Middle frontal gyrus (tissue), 1 donor: Measurements from ENCODE around the gene MRGPRG.

Source experiments
- DNase-seq: peaks from one replicate; pipeline ENCODE4 v3.0.0-alpha.2; 2015; ENCODE audit warnings: low spot score; ENCODE audit errors: extremely low spot score

The MRGPRG gene

DNA sequence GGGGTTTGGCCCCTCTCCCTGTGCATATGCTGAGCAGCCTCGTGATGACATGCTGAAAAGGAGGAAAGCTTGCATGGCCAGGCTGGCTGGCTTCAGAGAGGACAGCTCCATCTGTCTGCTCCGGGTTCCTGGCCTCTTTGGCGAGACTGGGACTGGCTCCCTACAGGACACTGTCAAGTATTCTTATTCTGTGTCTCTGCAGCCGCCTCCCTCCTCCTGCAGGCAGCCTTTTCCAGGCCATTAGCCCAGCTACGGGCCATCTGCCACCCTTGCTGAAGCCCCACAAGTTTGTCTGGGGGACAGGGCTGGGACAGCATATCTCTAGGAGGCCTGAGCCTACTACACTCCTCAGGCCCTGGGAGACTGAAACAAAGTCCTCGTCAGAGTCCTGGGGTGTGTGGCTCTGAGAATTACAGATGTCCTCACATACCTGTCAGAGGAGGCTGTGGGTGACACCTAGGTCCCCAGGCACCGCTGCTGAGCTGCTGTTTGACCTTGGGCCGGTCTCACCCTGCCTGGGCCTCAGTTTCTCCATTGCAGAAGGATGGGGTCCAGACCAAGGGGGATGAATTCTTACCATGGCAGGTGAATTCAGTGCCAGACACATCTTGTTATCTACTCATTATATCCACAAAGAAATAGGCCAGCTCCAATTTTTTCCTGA lies 11.0 kb downstream of the MRGPRG start:
- no peak for DNase-seq

GRCh38 chr11:3206922-3207204 lies 11.8 kb downstream of the MRGPRG start:
- DNase-seq: no peak

DNA sequence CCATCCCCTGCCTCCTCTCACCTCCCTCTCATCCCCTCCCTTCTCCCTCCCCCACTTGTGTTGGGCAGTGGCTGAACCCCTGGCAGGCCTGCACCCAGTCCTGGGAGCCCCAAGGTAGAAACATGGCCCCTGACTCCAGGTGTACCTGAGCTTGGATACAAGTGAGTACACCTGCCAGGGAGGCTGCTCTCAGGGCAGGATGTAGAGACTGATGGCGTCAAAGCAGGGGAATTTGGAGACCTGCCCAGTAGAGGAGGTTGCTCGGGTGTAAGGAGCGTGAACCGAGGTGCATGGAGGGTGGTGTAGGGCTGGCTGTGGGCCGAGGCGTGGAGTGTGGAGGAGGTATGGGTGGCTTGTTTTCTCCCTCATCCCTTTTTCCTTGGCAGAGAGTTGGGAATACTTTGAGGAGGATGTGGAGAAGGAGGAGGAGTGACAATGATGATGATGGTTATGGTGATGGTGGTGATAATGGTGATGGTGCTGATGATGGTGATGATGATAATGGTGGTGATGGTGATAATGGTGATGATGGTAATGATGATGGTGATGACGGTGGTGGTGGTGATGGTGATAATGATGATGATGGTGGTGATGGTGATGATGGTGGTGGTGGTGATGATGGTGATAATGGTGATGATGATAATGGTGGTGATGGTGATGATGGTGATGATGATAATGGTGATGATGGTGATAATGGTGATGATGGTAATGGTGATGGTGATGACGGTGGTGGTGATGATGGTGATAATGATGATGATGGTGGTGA lies 12.3 kb downstream of the MRGPRG start:
- no peak for DNase-seq

DNA sequence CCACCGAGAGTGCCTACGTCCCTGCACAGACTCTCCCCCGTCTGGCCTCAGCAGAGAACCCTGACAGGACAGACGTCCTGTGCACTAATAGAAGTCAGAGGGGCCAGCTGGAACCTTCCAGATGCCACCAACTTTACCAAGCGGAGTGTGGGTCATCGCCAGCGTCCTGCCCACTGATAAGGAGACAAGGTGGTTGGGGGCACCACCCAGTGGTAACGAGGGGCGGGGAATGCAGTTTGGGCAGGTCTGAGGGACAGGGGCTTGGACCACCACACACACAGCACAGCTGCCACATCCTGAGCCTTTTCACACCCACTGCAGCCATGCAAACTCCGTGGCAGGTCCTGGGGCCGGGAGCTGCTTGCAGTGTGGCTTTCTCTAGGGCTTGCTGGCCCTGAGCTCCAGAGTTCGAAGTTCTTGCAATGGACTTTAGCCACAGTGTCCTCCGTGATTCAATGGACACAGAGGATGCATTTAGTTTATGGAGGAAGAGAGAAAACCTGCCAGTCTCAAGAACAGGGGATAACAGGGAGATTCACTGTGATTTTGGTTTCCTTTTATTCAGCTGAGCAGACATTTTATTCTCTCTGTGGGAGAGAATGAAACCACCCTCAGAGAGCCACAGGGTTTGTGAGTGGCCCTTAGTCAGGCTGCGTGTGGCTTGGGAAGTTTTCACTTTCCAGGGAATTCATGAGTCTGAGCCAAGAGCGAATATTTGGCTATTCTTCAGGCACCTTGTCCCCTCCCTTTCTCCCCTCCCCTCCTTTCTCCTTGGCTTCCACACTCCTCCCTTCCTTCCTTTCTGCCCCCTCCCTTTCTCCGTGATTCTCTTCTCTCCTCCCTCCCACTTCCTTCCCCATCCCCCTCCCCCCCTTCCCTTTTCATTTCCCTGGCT lies 13.1 kb downstream of the MRGPRG start:
- no peak for DNase-seq

- DNase-seq: no peak
Observed at GRCh38 chr11:3204141-3205015, 14.2 kb downstream of the MRGPRG start.

DNA sequence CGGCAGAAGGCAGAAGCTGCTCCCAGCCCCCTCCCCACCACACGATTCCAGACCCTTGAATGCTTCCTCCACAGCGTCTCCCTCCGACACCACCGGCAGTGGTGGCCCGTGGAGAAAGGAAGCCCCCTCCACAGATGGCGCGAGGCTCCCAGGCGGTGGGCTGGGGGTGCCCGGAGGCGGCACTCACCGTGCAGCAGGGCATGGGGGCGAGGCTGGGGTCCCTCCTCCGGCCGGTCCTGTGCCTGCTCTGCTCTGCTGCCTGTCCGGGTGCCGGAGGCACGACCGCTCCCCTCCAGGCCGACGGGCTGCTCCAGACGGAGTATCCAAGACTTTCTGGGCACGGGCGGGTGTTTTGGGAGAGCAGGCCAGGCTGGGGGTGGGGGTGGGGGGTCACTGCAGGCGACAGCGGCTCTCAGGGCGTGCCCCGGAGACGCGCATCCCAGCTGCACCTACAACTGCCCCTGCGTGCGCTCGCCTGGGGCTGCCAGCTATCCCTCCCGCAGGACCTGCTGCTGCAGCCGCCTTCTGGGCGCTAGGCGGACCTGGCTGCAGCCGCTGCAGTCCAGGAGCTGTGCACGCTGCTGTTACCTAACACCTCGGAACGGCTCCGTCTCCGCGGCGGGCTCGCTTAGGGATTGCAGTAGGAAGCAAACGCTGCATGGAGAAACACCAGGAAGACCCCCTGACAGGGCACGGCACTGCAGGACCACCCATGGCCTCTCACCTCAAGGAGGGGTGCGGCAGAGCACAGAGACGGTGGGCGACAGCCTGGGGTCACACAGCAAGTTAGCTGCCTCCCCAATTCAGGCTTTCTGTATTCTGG lies 15.2 kb downstream of the MRGPRG start:
- DNase-seq: no peak

- no peak for DNase-seq
Observed at GRCh38 chr11:3202759-3203158, 15.9 kb downstream of the MRGPRG start.

DNA sequence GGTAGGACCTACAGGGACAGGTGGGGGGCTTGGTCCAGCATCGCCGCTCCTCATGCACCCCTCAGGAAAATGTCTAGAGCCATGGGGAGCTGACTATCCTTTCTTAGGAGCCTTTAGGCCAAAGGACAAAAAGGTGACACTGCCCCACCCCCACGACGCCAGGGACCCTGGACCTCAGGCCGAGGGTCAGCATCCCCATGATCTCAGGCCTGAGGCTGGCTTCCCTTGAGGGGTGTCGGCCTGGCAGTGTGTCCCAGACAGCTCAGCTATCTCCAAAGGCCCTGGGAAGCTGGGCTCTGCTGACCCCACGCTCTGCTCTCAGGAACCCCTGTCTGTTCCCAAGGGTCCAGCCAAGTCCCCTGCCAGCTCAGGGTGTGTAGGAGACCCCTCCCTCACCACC lies 16.3 kb downstream of the MRGPRG start:
- DNase-seq: no peak

- DNase-seq: no peak
Observed at GRCh38 chr11:3201677-3202181, 16.9 kb downstream of the MRGPRG start.

DNA sequence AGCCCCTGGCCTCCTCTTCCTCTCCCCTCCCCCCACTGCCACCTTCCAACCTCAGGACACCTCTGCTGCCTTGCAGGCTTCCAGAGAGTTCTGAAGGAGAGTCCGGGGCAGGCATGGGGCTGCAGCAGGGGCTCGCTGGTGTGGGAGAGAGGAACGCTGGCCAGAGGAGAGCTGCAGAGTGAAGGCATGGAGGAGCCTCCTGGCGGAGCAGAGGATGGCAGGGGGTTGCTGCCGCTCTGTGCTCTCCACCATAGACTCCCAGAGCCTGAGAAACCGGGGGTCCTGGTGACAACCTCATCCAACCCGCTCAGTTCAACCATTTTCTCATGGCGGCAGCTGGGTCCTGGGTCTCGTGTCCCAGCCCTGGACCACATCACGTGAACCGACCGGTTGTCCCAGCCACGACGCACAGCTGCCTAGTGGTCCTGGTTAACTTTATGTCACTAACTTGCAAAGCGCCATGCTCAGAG lies 17.5 kb downstream of the MRGPRG start:
- no peak for DNase-seq

DNA sequence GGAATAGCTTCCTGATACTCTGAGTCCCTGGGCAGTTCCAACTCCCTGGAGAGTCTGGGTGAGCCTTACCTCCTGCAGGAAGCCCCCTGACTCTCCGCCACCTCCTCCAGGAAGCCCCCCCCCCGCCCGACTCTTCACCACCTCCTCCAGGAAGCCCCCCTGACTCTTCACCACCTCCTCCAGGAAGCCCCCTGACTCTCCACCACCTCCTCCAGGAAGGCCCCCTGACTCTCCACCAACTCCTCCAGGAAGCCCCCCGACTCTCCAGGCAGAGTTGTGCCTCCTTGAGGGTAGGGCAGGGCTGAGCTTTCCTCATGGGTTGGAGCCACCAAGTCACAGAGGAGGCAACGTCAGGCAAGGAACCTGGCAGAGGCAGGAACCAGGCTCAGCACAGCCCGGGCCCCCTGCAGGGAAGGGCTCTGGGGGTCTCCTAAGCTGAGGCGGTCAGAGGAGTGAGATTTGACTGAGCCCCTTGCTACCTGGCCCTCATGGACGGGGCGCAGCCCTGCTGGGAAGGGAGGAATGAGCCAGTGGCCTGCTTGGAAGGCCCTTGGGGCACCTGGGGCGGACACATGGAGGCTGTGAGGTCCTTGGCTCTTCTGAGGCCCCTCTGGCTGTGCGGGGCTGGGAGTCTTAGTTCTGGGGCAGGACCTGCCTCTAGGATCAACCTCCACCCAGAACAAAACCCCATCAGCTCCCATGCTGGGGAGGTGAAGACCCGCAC lies 18.1 kb downstream of the MRGPRG start:
- DNase-seq: no peak

DNA sequence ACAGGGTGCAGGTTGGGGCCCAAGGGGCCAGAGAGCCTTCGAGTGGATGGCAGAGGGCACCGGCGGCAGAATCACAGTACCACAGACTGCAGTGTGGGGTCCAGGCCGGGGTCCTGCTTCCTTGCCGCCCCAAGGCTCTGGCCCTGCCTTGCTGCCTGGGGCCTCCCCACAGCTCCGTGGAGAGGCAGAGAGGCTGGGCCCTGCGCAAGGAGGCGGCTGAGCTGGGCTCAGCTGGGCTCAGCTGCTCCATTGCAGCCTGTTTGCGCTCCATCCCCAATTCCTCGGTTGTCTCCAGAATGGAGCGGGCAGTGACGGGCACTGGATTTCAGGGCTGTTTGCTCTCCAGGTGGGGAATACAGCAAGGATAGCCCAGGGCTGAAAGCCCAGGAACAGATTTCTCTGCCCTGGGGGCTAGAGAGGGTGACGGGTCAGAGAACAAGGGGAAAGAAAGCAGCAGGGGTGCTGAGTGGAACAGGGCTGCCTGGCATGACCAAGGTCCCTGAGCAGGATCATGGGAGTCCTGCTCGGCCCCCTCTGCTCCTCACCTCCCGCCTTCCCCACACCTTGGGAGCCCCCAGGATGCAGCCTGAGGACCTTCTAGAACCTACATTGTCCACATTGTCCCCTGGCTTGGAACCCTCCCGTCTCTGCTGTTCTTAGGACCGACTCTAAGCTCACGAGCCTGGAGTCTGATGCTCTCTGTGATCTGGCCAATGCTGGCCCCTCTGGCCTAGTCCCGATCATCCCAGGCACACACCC lies 18.9 kb downstream of the MRGPRG start:
- no peak for DNase-seq

- no peak for DNase-seq
Observed at GRCh38 chr11:3198815-3199214, 19.8 kb downstream of the MRGPRG start.

- DNase-seq: no peak
Observed at GRCh38 chr11:3197878-3198528, 20.6 kb downstream of the MRGPRG start.

GRCh38 chr11:3197044-3197695 lies 21.4 kb downstream of the MRGPRG start:
- DNase-seq: no peak

DNA sequence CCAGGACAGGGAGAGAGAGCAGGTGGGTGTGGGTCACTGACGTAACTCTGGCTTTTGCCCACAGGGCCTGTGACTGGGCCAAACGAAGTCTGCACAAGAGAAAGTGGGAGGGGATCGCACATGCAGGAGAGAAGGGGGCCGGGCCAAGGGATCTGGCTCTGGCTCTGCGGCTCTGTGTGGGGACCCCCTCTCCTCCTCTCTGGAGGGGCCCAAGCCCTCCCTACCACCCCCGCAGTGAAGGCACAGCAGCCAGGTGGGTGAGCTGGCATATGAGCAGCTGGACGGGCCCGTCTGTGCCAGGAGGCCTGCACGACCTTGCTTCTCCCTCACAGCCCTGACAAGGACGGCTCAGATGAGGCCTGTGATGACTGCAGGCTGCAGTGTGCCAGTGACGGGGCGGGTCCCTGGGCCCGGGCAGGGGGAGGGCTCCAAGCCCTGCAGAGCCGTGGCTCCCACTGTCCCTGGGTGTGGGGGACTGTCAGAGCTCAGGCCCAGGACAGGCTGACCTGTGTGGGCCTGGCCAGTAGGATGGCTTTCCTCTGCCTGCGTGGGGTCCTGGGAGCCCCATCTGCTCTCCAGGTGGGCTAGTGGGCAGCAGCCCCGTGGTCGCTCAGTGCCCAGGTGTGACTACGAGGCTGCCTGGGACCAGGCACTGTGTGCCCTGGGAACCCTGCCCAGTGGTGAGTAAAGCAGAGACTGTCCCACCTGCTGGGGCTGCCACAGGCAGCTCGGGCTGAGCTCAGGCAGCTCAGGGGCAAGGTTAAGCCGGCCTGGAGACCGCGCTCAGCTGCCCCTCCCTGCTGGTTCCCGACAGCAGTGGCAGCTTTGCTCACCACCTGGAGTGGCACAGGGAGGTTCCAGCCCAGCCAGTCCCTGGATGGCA lies 22.2 kb downstream of the MRGPRG start:
- no peak for DNase-seq
